NT2/D1 (cell line): ENCODE measurements around the gene TM4SF5.

ENCODE experiments used
- YY1 ChIP-seq: IDR thresholded peaks from 2 replicates; pipeline ENCODE4 v1.6.1; 2011; ENCODE audit not compliant: insufficient read length, insufficient read depth
- ZNF274 ChIP-seq: IDR thresholded peaks from 2 replicates; pipeline ENCODE4 v1.6.1; 2011; ENCODE audit warnings: mild to moderate bottlenecking, low read depth, low read length

- no peak for TF ChIP-seq YY1
- TF ChIP-seq ZNF274: no peak
Observed at GRCh38 chr17:4815043-4815675, 43.5 kb downstream of the TM4SF5 start.
